Hematopoietic multipotent progenitor cell treated with erythropoietin and hydrocortisone succinate and interleukin-3 and kit ligand, for 6 days (in vitro differentiated cells): ENCODE data around the gene ARHGAP26.
A peak's percentile ranks its signal among the peaks of the same experiment; 100 is the strongest.

Source experiments
- DNase-seq: peaks from one replicate; pipeline ENCODE4 v3.0.0-alpha.2; 2015

ARHGAP26 gene

GRCh38 chr5:143001764-143002351, 231.7 kb downstream of the ARHGAP26 start:
- DNase-seq = no peak

GRCh38 chr5:143002459-143003327, 232.5 kb downstream of the ARHGAP26 start:
- peak; percentile 80 for DNase-seq

GRCh38 chr5:143003328-143003636, 233.1 kb downstream of the ARHGAP26 start:
- DNase-seq = no peak

- no peak for DNase-seq
These were observed 234.4 kb downstream of the ARHGAP26 start for GRCh38 chr5:143004361-143005145.

GRCh38 chr5:143006501-143006900, 236.3 kb downstream of the ARHGAP26 start:
- DNase-seq = no peak

GRCh38 chr5:143008032-143008431, 237.9 kb downstream of the ARHGAP26 start:
- no peak for DNase-seq

GRCh38 chr5:143008809-143009521, 238.8 kb downstream of the ARHGAP26 start:
- DNase-seq = peak; percentile 17

- no peak for DNase-seq
These were observed 240.2 kb downstream of the ARHGAP26 start for GRCh38 chr5:143010351-143010750.

- DNase-seq = peak; percentile 30
These were observed 241.4 kb downstream of the ARHGAP26 start for GRCh38 chr5:143011585-143011984.

- DNase-seq = no peak
These were observed 243.2 kb downstream of the ARHGAP26 start for GRCh38 chr5:143013176-143013891.

GRCh38 chr5:143014017-143014651, 244.0 kb downstream of the ARHGAP26 start:
- peak; percentile 54 for DNase-seq

- peak; percentile 82 for DNase-seq
These were observed 246.8 kb downstream of the ARHGAP26 start for GRCh38 chr5:143016777-143017516.

- DNase-seq = no peak
These were observed 247.4 kb downstream of the ARHGAP26 start for GRCh38 chr5:143017541-143017940.

GRCh38 chr5:143017992-143018391, 247.8 kb downstream of the ARHGAP26 start:
- no peak for DNase-seq

GRCh38 chr5:143019157-143019556, 249.0 kb downstream of the ARHGAP26 start:
- peak; percentile 40 for DNase-seq

- no peak for DNase-seq
These were observed 249.7 kb downstream of the ARHGAP26 start for GRCh38 chr5:143019614-143020515.

GRCh38 chr5:143021595-143021994, 251.4 kb downstream of the ARHGAP26 start:
- no peak for DNase-seq

- DNase-seq = no peak
These were observed 253.4 kb downstream of the ARHGAP26 start for GRCh38 chr5:143023411-143024096.

- DNase-seq = no peak
These were observed 254.2 kb downstream of the ARHGAP26 start for GRCh38 chr5:143024228-143024920.
